Right cardiac atrium (tissue), 5 donors: Measurements from ENCODE around the gene PDLIM5. TPM values are rescaled to one million over a fixed set of nuclear protein-coding genes. Genes with fewer than 3 reads are reported as not detected.
A peak's percentile ranks its signal among the peaks of the same experiment; 100 is the strongest.

ENCODE experiments used
- ATAC-seq, 2 donors: fragments of 200-7000 bp; cut with Tn5 transposase; one replicate each; pipeline versions ENCODE4 v1.8.0 to v1.9.1; 2020; ENCODE audit warnings: moderate library complexity in 2 of 2, mild to moderate bottlenecking in 1 of 2
- DNase-seq, 3 donors: peaks; one replicate each; pipeline ENCODE4 v3.0.0-alpha.2; 2020
- H3K27ac ChIP-seq: one replicate; pipeline ENCODE4 v1.5.1; 2013; ENCODE audit warnings: mild to moderate bottlenecking, low read length, control low read depth, moderate library complexity
- H3K27me3 ChIP-seq: one replicate; pipeline ENCODE4 v1.6.1; 2013; ENCODE audit not compliant: control insufficient read depth, insufficient read depth
- H3K4me1 ChIP-seq: one replicate; pipeline ENCODE4 v1.6.1; 2013; ENCODE audit warnings: low read length; ENCODE audit not compliant: control insufficient read depth, insufficient read depth
- H3K4me3 ChIP-seq: one replicate; pipeline ENCODE4 v1.5.1; 2013; ENCODE audit warnings: low read length, control low read depth
- H3K9me3 ChIP-seq: one replicate; pipeline ENCODE4 v1.6.1; 2013; ENCODE audit warnings: low read length; ENCODE audit not compliant: control insufficient read depth
- WGBS: extraction: QIAGEN DNeasy Blood & Tissue Kit; methylation state at CpG from one replicate; pipeline ENCODE4 v1.1.7; 2013; 5-methylcytosine and 5-hydroxymethylcytosine counted together
- intact Hi-C, 4 donors: fragments of 100-400 bp; cut with DNase I; formaldehyde crosslinking; loops; one replicate each; pipeline versions ENCODE4 v1.11.0 to v1.14.0; 2022 to 2023
- polyA plus RNA-seq: library from polyadenylated mRNA; stranded (reverse); fragments of 200-250 nt; gene quantifications from one replicate; pipeline ENCODE4 v1.2.3, GENCODE V29; 2013
- total RNA-seq, 4 donors: library from RNA; stranded (reverse); fragmentation: NEBNext Ultra II Directional; extraction: Animal tissue kit (Norgen Biotek cat#: 25700); gene quantifications; one replicate each; pipeline ENCODE4 v1.2.1, GENCODE V29; 2021
- donor health status: healthy with polysubstance abuse.
- donor health status: DM: no; HTN: yes; CAD: no.
- donor health status: DM: no; HTN: no; CAD: no.
- donor health status: DM: no; HTN: yes; CAD: no; lungs with severe emphysema.
- donor health status: DM: yes; HTN: yes; CAD: no.

The PDLIM5 gene
- total and polyA plus RNA-seq, 5 donors, result 407 to 778 (median 528) TPM

- ATAC-seq, result no peak
- H3K9me3 ChIP-seq, result no peaks in the 10 kb centered on the region
- peak overlapping the region; percentile 65 for H3K27ac ChIP-seq
- intact Hi-C loops, result no loop called here
- no peaks in the 10 kb centered on the region for H3K27me3 ChIP-seq
- no peak overlapping the region for H3K4me3 ChIP-seq
- peaks cover 2% of the 10 kb centered on the region for H3K4me1 ChIP-seq
- no peak for DNase-seq
These were observed 40.4 kb upstream of the PDLIM5 start for GRCh38 chr4:94411296-94411695.

GRCh38 chr4:94412019-94412657 is 39.6 kb upstream of the PDLIM5 start:
- no peak for DNase-seq
- peak in 1 of 2 donors; percentile 16 for ATAC-seq
- H3K4me3 ChIP-seq, result no peak overlapping the region
- H3K27ac ChIP-seq, result peak overlapping the region; percentile 79
- H3K9me3 ChIP-seq, result no peaks in the 10 kb centered on the region
- 33% methylated on average over 3 of the region's 3 CpGs for WGBS
- peaks cover 2% of the 10 kb centered on the region for H3K4me1 ChIP-seq
- H3K27me3 ChIP-seq, result no peaks in the 10 kb centered on the region
- intact Hi-C loops, result loop anchor here in 1 of 4 donors (2.0 kb wide), 1 partner anchor 41 kb away; no protein-coding TSS in a partner anchor

- Histone ChIP-seq H3K27me3 (no peaks in the 10 kb centered on the region), H3K4me3 (no peak overlapping the region), H3K9me3 (no peaks in the 10 kb centered on the region), H3K4me1 (peaks cover 2% of the 10 kb centered on the region), H3K27ac (peak overlapping the region; percentile 79)
- peak in 1 of 2 donors; percentile 37 for ATAC-seq
- 5% methylated on average over 6 of the region's 6 CpGs for WGBS
- no peak for DNase-seq
- intact Hi-C loops, result loop anchor here in 1 of 4 donors (2.0 kb wide), 1 partner anchor 40 kb away; no protein-coding TSS in a partner anchor
These were observed 39.1 kb upstream of the PDLIM5 start for GRCh38 chr4:94412658-94413038.

GRCh38 chr4:94413085-94413840 is 38.5 kb upstream of the PDLIM5 start:
- Histone ChIP-seq H3K4me1 (peaks cover 2% of the 10 kb centered on the region), H3K27me3 (no peaks in the 10 kb centered on the region), H3K4me3 (no peak overlapping the region), H3K27ac (no peak overlapping the region), H3K9me3 (no peaks in the 10 kb centered on the region)
- ATAC-seq (no peak), DNase-seq (no peak)
- intact Hi-C loops, result loop anchor here in 1 of 4 donors (2.0 kb wide), 1 partner anchor 40 kb away; no protein-coding TSS in a partner anchor
- 47% methylated on average over 2 of the region's 2 CpGs for WGBS

GRCh38 chr4:94414907-94415306 is 36.8 kb upstream of the PDLIM5 start:
- no peak overlapping the region for H3K4me3 ChIP-seq
- no peak overlapping the region for H3K27ac ChIP-seq
- H3K27me3 ChIP-seq, result no peaks in the 10 kb centered on the region
- WGBS, result 96% methylated on average over 1 of the region's 1 CpG
- H3K9me3 ChIP-seq, result no peaks in the 10 kb centered on the region
- intact Hi-C loops, result no loop called here
- DNase-seq, result no peak
- no peak for ATAC-seq
- H3K4me1 ChIP-seq, result peaks cover 2% of the 10 kb centered on the region

- ATAC-seq (no peak), DNase-seq (no peak)
- no peaks in the 10 kb centered on the region for H3K9me3 ChIP-seq
- no peak overlapping the region for H3K4me3 ChIP-seq
- no peaks in the 10 kb centered on the region for H3K27me3 ChIP-seq
- intact Hi-C loops, result no loop called here
- peaks cover 2% of the 10 kb centered on the region for H3K4me1 ChIP-seq
- WGBS, result 97% methylated on average over 3 of the region's 3 CpGs
- no peak overlapping the region for H3K27ac ChIP-seq
These were observed 36.3 kb upstream of the PDLIM5 start for GRCh38 chr4:94415448-94415847.

GRCh38 chr4:94416335-94416734 is 35.4 kb upstream of the PDLIM5 start:
- no peak overlapping the region for H3K27ac ChIP-seq
- DNase-seq, result no peak
- intact Hi-C loops, result no loop called here
- no peak overlapping the region for H3K4me3 ChIP-seq
- peaks cover 2% of the 10 kb centered on the region for H3K4me1 ChIP-seq
- WGBS, result 97% methylated on average over 4 of the region's 4 CpGs
- no peaks in the 10 kb centered on the region for H3K27me3 ChIP-seq
- H3K9me3 ChIP-seq, result no peaks in the 10 kb centered on the region
- ATAC-seq, result no peak

- H3K27ac ChIP-seq, result no peak overlapping the region
- H3K4me3 ChIP-seq, result no peak overlapping the region
- no peaks in the 10 kb centered on the region for H3K9me3 ChIP-seq
- DNase-seq (no peak), ATAC-seq (no peak)
- WGBS, result 100% methylated on average over 1 of the region's 1 CpG
- intact Hi-C loops, result no loop called here
- no peaks in the 10 kb centered on the region for H3K27me3 ChIP-seq
- H3K4me1 ChIP-seq, result peaks cover 2% of the 10 kb centered on the region
These were observed 34.8 kb upstream of the PDLIM5 start for GRCh38 chr4:94416981-94417380.

GRCh38 chr4:94419549-94419948 is 32.2 kb upstream of the PDLIM5 start:
- H3K27ac ChIP-seq, result no peak overlapping the region
- no peaks in the 10 kb centered on the region for H3K9me3 ChIP-seq
- H3K4me3 ChIP-seq, result no peak overlapping the region
- intact Hi-C loops, result no loop called here
- no peaks in the 10 kb centered on the region for H3K27me3 ChIP-seq
- no peaks in the 10 kb centered on the region for H3K4me1 ChIP-seq
- DNase-seq (no peak), ATAC-seq (peak in 1 of 2 donors; percentile 32)

- intact Hi-C loops, result no loop called here
- DNase-seq (no peak), ATAC-seq (peak; percentile 57 to 81)
- no peaks in the 10 kb centered on the region for H3K4me1 ChIP-seq
- no peaks in the 10 kb centered on the region for H3K27me3 ChIP-seq
- WGBS, result 48% methylated on average over 3 of the region's 3 CpGs
- no peak overlapping the region for H3K4me3 ChIP-seq
- H3K27ac ChIP-seq, result no peak overlapping the region
- H3K9me3 ChIP-seq, result no peaks in the 10 kb centered on the region
These were observed 31.8 kb upstream of the PDLIM5 start for GRCh38 chr4:94419956-94420355.

GRCh38 chr4:94420356-94420755 is 31.4 kb upstream of the PDLIM5 start:
- Histone ChIP-seq H3K27me3 (no peaks in the 10 kb centered on the region), H3K4me1 (no peaks in the 10 kb centered on the region), H3K9me3 (no peaks in the 10 kb centered on the region), H3K4me3 (no peak overlapping the region), H3K27ac (no peak overlapping the region)
- intact Hi-C loops, result no loop called here
- no peak for ATAC-seq
- WGBS, result 68% methylated on average over 2 of the region's 2 CpGs
- no peak for DNase-seq
